MCF 10A (cell line): ENCODE results near the gene RNGTT. TPM values are rescaled to one million over a fixed set of nuclear protein-coding genes. Genes with fewer than 3 reads are reported as not detected.

Source experiments
- BruUV-seq: library from RNA; stranded (reverse); fragments of 400-500 nt; replicated peaks from 2 replicates; lab custom pipeline; 2021; lab: Mats Ljungman, UMichigan
- CTCF ChIA-PET: fragments of 300-600 bp; sonication (Branson Sonifier 250); formaldehyde crosslinking; extraction: SDS; loops from one replicate; lab custom pipeline; 2021; ENCODE audit warnings: antibody characterized with exemption, inconsistent platforms; lab: Yijun Ruan, JAX
- POLR2A ChIA-PET: fragments of 300-600, 350-650 bp; sonication (Branson Sonifier 250); formaldehyde crosslinking; extraction: SDS; loops from one replicate; lab custom pipeline; 2020; ENCODE audit warnings: antibody characterized with exemption, inconsistent platforms; lab: Yijun Ruan, JAX
- DNase-seq: peaks from one replicate; pipeline ENCODE4 v3.0.0-alpha.2; 2018; ENCODE audit not compliant: unreplicated experiment
- H3K27ac Mint-ChIP-seq: one replicate; pipeline ENCODE4 v1.8.0; 2022; ENCODE audit warnings: mild to moderate bottlenecking, low read depth, mixed read lengths; ENCODE audit not compliant: unreplicated experiment
- H3K27me3 Mint-ChIP-seq: one replicate; pipeline ENCODE4 v1.8.0; 2022; ENCODE audit warnings: mixed read lengths; ENCODE audit not compliant: insufficient read depth, unreplicated experiment
- H3K36me3 Mint-ChIP-seq: one replicate; pipeline ENCODE4 v1.8.0; 2022; ENCODE audit warnings: mild to moderate bottlenecking, moderate library complexity, mixed read lengths; ENCODE audit not compliant: insufficient read depth, unreplicated experiment
- H3K4me1 Mint-ChIP-seq: one replicate; pipeline ENCODE4 v1.8.0; 2022; ENCODE audit warnings: mixed read lengths; ENCODE audit not compliant: insufficient read depth, unreplicated experiment
- H3K4me3 Mint-ChIP-seq: one replicate; pipeline ENCODE4 v1.8.0; 2022; ENCODE audit warnings: mild to moderate bottlenecking, moderate library complexity, mixed read lengths; ENCODE audit not compliant: unreplicated experiment
- H3K9me3 Mint-ChIP-seq: one replicate; pipeline ENCODE4 v1.8.0; 2022; ENCODE audit warnings: mixed read lengths; ENCODE audit not compliant: unreplicated experiment
- intact Hi-C: fragments of 100-400 bp; cut with micrococcal nuclease; formaldehyde crosslinking; loops from 2 replicates; pipeline ENCODE4 v1.14.1; 2022
- total RNA-seq: library from RNA; stranded (reverse); gene quantifications from 2 replicates; pipeline ENCODE4 v1.2.3, GENCODE V29; 2022
- TF ChIP-seq, protein P1 (sequence below): fragments of 200-600 bp; IDR thresholded peaks from one replicate; pipeline ENCODE4 v1.8.0; 2022; ENCODE audit warnings: antibody characterized with exemption, mild to moderate bottlenecking; ENCODE audit not compliant: unreplicated experiment

The RNGTT gene
- total RNA-seq, 1 experiment from 2014 or later: 14.6 TPM

DNA sequence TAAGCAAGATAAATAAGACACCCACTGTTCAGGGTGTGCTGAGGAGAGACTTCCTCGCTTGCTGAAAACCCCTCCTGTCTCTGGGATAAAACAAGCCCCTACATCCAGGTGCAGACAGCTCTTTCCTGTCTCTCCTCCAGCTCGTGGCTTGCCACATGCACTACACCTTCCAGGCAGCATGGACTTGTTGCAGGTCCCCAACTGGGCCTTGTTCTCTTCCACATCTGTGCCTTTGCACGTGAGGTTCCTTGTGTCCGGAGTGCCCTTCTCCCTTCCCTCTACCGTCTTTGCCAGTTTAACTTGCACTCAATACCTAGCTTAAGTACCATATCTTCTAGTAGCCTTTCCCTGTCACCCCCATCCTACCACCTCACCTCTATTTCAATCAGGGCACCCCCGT is 397.6 kb downstream of the RNGTT start:
- CTCF ChIA-PET: no interaction called here
- H3K36me3 Mint-ChIP-seq: no peaks in the 10 kb centered on the region
- TF ChIP-seq, protein P1, sequence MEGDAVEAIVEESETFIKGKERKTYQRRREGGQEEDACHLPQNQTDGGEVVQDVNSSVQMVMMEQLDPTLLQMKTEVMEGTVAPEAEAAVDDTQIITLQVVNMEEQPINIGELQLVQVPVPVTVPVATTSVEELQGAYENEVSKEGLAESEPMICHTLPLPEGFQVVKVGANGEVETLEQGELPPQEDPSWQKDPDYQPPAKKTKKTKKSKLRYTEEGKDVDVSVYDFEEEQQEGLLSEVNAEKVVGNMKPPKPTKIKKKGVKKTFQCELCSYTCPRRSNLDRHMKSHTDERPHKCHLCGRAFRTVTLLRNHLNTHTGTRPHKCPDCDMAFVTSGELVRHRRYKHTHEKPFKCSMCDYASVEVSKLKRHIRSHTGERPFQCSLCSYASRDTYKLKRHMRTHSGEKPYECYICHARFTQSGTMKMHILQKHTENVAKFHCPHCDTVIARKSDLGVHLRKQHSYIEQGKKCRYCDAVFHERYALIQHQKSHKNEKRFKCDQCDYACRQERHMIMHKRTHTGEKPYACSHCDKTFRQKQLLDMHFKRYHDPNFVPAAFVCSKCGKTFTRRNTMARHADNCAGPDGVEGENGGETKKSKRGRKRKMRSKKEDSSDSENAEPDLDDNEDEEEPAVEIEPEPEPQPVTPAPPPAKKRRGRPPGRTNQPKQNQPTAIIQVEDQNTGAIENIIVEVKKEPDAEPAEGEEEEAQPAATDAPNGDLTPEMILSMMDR: no peak
- H3K4me1 Mint-ChIP-seq: no peaks in the 10 kb centered on the region
- peaks cover 19% of the 10 kb centered on the region for H3K27me3 Mint-ChIP-seq
- POLR2A ChIA-PET: no interaction called here
- H3K27ac Mint-ChIP-seq: no peak overlapping the region
- intact Hi-C loops: no loop called here
- no peaks in the 10 kb centered on the region for H3K9me3 Mint-ChIP-seq
- no TSS peak for BruUV-seq
- H3K4me3 Mint-ChIP-seq: no peak overlapping the region
- DNase-seq: no peak

DNA sequence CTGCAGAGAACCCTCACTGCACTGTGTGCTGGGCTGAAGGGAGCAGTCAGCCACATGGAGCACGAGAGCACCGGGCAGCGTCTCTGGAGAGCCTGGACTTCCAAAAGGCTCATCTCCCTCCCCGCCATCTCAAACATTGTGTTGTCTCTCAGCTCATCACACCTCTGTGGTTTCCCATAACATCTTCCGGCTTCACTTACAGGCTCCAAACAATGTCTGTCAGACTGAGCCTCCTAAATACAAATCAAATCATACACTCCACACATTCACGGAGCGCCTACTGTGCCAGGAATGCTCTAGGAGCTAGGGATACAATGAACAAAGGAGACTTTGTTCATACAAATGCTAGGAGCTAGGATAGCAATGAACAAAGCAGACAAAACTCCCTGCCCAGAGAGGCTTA is 398.0 kb downstream of the RNGTT start:
- Mint-ChIP-seq H3K4me3 (no peak overlapping the region), H3K4me1 (no peaks in the 10 kb centered on the region), H3K9me3 (no peaks in the 10 kb centered on the region), H3K36me3 (no peaks in the 10 kb centered on the region), H3K27ac (no peak overlapping the region), H3K27me3 (peaks cover 19% of the 10 kb centered on the region)
- TF ChIP-seq, protein P1: no peak
- intact Hi-C loops: no loop called here
- BruUV-seq: no TSS peak
- DNase-seq: no peak
- ChIA-PET POLR2A (no interaction called here), CTCF (no interaction called here)

- Mint-ChIP-seq H3K36me3 (no peaks in the 10 kb centered on the region), H3K27me3 (peaks cover 19% of the 10 kb centered on the region), H3K9me3 (no peaks in the 10 kb centered on the region), H3K4me3 (no peak overlapping the region), H3K4me1 (no peaks in the 10 kb centered on the region), H3K27ac (no peak overlapping the region)
- DNase-seq: no peak
- TF ChIP-seq, protein P1: no peak
- no TSS peak for BruUV-seq
- intact Hi-C loops: no loop called here
- CTCF ChIA-PET: no interaction called here
- POLR2A ChIA-PET: no interaction called here
Measured at GRCh38 chr6:88563277-88563625, 400.2 kb downstream of the RNGTT start.

GRCh38 chr6:88562353-88563276 is 400.8 kb downstream of the RNGTT start:
- peaks cover 19% of the 10 kb centered on the region for H3K27me3 Mint-ChIP-seq
- no peaks in the 10 kb centered on the region for H3K36me3 Mint-ChIP-seq
- TF ChIP-seq, protein P1: no peak
- CTCF ChIA-PET: no interaction called here
- intact Hi-C loops: no loop called here
- no TSS peak for BruUV-seq
- H3K4me1 Mint-ChIP-seq: no peaks in the 10 kb centered on the region
- POLR2A ChIA-PET: no interaction called here
- no peaks in the 10 kb centered on the region for H3K9me3 Mint-ChIP-seq
- H3K27ac Mint-ChIP-seq: no peak overlapping the region
- no peak overlapping the region for H3K4me3 Mint-ChIP-seq
- no peak for DNase-seq
